CD4-positive, alpha-beta T cell treated with Interleukin-12 subunit alpha and Interleukin-12 subunit beta, for 1 hour (primary cell): ENCODE data around the gene ZNF92.
A peak's percentile ranks its signal among the peaks of the same experiment; 100 is the strongest.
"Not testable (repeated sequence)": the region's sequence is repeated elsewhere in the genome, so short reads cannot be mapped to it uniquely, and the experiment has no call there.

ENCODE experiments used
- DNase-seq: peaks from one replicate; pipeline ENCODE4 v3.0.0-alpha.2; 2020

The ZNF92 gene

GRCh38 chr7:65373608-65374351 lies at the start of gene ZNF92:
TSS of gene ZNF92 (plus strand) at chr7:65373855. CDS start at chr7:65373998, 143 bp downstream.
- DNase-seq, result peak; percentile 96

- DNase-seq, result no peak
These were observed 47.7 kb upstream of the ZNF92 start for GRCh38 chr7:65325793-65326432.

GRCh38 chr7:65338346-65338745 lies 35.3 kb upstream of the ZNF92 start:
- DNase-seq, result no peak

DNA sequence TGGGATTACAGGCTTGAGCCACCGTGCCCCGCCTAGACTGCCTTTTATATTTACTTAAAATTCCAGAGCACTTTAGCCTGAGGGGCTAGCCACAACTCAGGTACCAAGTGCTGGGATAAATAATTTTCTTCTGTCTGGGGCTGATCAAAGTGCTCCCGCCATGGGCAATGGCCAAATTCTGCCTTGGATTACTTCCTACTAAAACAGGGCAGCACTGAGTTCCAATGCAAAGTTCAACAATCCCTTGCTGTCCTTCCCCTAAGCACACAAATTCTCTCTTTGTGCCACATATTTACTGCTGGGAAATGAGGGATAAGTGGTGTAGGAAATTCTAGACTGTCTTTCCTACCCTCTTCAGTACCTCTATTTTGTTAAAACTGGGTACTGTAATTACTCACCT lies 34.4 kb upstream of the ZNF92 start:
- DNase-seq, result no peak

- DNase-seq, result no peak
These were observed 30.7 kb upstream of the ZNF92 start for GRCh38 chr7:65342723-65343629.

DNA sequence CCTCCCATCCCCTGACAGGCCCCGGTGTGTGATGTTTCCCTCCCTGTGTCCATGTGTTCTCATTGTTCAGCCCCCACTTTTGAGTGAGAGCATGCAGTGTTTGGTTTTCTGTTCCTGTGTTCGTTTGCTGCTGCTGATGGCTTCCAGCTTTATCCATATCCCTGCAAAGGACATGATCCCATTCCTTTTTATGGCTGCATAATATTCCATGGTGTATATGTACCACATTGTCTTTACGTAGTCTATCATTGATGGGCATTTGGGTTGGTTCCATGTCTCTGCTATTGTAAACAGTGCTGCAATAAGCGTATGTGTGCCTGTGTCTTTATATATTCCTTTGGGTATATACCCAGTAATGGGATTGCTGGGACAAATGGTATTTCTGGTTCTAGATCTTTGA lies 29.1 kb upstream of the ZNF92 start:
- not testable (repeated sequence) for DNase-seq

- DNase-seq, result no peak
These were observed 19.4 kb upstream of the ZNF92 start for GRCh38 chr7:65354263-65354662.

GRCh38 chr7:65369843-65370242 lies 3.8 kb upstream of the ZNF92 start:
- DNase-seq, result no peak

DNA sequence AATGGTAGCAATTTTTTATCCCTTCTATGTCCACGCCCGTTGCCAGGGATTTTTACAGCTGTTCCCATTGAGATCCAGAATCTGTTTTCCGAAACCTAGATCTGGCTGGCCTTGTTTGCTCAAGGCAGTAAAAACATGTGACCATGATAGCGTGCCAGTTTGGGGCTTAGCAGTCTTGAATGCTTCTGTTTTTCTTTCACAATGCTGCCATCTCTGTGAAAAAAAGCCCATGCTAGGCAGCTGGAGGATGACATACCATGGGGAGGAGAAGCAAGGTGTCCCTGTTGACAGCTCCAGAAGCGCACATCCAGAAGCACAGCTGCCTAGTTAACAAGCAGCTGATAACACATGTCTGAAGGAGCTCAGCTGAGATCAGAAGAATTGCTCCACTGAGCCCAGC lies 2.2 kb upstream of the ZNF92 start:
- no peak for DNase-seq

- no peak for DNase-seq
These were observed 5.7 kb downstream of the ZNF92 start for GRCh38 chr7:65379318-65379717.

GRCh38 chr7:65381742-65382141 lies 8.1 kb downstream of the ZNF92 start:
- no peak for DNase-seq

- no peak for DNase-seq
These were observed 8.8 kb downstream of the ZNF92 start for GRCh38 chr7:65382452-65382851.

DNA sequence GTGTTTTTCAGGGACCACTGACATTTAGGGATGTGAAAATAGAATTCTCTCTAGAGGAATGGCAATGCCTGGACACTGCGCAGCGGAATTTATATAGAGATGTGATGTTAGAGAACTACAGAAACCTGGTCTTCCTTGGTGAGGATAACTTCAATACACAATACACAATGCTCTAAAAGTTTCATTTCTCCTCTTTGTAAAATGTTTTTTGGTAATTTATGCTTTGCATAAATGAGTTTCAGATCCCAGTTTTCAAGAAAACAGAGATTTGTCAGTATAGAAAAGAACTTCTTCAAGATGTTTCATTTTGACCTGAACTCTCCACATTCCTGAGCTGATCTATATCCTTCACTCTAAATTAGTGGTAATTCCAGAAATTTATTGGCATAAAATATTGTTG lies 14.2 kb downstream of the ZNF92 start:
- DNase-seq, result no peak

DNA sequence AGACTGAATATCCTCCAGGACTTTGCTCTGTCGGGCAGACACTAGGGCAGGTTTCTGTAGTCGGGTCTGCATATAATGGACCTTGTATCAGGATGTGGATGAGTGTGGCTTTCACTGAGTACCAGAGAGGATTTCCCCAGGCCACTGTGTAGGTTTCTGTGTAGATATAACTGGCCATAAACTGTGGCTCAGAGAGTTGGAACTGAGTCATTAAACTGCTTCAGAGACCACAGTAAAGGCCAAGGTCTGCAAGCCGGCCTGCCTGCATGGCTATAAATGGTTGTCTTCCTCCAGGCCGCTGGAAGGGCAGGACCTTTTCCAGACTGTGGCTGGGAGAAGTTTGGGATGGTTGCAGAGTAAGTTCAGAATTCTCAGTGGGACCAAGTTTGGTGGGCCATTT lies 16.9 kb downstream of the ZNF92 start:
- DNase-seq, result no peak

GRCh38 chr7:65397730-65398142 lies 24.1 kb downstream of the ZNF92 start:
- no peak for DNase-seq

DNA sequence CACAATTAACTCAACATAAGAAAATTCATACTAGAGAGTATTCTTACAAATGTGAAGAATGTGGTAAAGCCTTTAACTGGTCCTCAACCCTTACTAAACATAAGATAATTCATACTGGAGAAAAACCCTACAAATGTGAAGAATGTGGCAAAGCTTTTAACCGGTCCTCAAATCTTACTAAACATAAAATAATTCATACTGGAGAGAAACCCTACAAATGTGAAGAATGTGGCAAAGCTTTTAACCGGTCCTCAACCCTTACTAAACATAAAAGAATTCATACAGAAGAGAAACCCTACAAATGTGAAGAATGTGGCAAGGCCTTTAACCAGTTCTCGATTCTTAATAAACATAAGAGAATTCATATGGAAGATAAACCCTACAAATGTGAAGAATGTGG lies 25.0 kb downstream of the ZNF92 start:
- DNase-seq, result not testable (repeated sequence)

DNA sequence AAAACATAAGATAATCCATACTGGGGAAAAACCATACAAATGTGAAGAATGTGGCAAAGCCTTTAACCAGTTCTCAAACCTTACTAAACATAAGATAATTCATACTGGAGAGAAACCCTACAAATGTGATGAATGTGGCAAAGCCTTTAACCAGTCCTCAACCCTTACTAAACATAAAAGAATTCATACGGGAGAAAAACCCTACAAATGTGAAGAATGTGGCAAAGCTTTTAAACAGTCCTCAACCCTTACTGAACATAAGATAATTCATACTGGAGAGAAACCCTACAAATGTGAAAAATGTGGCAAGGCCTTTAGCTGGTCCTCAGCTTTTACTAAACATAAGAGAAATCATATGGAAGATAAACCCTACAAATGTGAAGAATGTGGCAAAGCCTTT lies 25.4 kb downstream of the ZNF92 start:
- DNase-seq, result not testable (repeated sequence)

DNA sequence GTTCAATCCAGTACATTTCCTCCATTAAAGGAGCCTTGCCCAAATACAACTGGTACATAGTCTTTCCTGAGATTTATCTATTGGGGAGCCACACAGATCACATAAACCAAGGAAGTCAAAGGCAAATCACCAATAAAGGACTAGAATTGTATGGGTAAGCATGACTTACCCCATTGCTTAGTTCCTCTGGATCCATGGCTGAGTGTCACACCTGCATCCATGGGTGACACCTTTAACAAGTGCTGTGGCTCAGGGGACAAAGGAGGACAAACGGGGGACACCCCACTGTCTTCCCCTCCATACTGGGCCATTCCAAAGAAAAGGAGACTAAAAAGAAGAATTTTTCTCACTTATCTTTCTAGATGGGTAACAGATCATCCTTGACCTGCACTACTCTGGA lies 30.4 kb downstream of the ZNF92 start:
- no peak for DNase-seq

DNA sequence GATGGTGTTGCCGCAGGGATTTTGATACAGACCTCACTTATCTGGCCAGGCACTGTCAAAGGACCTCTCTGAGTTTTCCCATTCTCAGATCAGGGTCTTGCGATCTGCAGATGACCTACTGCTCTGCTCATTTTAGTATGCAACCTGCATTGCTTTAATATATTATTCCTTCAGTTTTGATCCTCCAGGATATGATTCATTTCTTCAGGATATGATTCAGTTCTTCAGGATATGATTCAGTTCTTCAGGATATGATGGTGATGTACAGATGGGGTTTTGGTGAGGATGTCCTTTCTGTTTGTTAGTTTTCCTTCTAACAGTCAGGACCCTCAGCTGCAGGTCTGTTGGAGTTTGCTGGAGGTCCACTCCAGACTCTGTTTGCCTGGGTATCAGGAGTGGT lies 33.1 kb downstream of the ZNF92 start:
- not testable (repeated sequence) for DNase-seq

DNA sequence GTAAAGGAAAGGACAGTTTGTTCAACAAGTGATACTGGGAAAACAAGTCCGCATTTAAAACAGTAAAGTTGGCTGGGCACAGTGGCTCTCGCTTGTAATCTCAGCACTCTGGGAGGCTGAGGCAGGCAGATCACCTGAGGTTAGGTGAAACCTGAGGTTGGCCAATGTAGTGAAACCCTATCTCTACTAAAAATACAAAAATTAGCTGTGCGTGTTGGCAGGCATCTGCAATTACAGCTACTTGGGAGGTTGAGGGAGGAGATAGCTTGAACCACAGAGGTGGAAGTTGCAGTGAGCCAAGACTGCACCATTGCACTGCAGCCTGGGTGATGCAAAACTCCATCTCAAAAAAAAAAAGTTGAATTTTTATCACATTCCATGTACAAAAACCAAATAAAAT lies 35.7 kb downstream of the ZNF92 start:
- no peak for DNase-seq

- no peak for DNase-seq
These were observed 37.6 kb downstream of the ZNF92 start for GRCh38 chr7:65411249-65411648.

DNA sequence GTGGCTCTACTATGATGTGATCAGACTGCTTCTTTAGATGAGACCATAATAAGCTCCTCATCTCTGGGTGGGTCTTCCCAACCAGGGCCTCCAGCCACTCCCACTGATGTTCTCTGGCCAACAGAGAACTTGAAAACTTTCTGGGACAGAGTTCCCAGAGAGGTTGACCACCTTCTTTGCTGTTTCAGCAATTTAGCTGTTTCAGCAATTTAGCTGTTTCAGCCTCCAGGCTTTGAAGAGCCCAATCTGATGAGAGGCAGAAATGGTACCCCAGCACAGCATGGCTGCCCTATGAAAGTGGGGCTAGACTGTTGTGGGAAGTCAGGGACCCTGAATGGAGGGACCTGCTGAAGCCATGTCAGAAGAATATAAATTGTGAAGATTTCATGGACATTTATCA lies 49.0 kb downstream of the ZNF92 start:
- DNase-seq, result no peak

GRCh38 chr7:65423286-65423685 lies 49.6 kb downstream of the ZNF92 start:
- DNase-seq, result not testable (repeated sequence)
